ENCODE data around the gene DNAH17.

The DNAH17 gene

GRCh38 chr17:78428836-78429617 lies 148.2 kb downstream of the DNAH17 start:
- DNase-seq (ENCODE audit: low read depth): no peak

- no peak for DNase-seq (ENCODE audit: low read depth)
These were observed 149.1 kb downstream of the DNAH17 start for GRCh38 chr17:78428025-78428575.

GRCh38 chr17:78427140-78427539 lies 150.1 kb downstream of the DNAH17 start:
- DNase-seq (ENCODE audit: low read depth): no peak

- no peak for DNase-seq (ENCODE audit: low read depth)
These were observed 150.8 kb downstream of the DNAH17 start for GRCh38 chr17:78426293-78426879.

GRCh38 chr17:78425429-78425828 lies 151.8 kb downstream of the DNAH17 start:
- DNase-seq (ENCODE audit: low read depth): no peak

GRCh38 chr17:78423961-78424675 lies 153.1 kb downstream of the DNAH17 start:
- DNase-seq (ENCODE audit: low read depth): no peak

GRCh38 chr17:78422872-78423588 lies 154.2 kb downstream of the DNAH17 start:
- no peak for DNase-seq (ENCODE audit: low read depth)

GRCh38 chr17:78422267-78422605 lies 155.0 kb downstream of the DNAH17 start:
- DNase-seq (ENCODE audit: low read depth): no peak

- peak; percentile 55 for DNase-seq (ENCODE audit: low read depth)
These were observed 155.5 kb downstream of the DNAH17 start for GRCh38 chr17:78421534-78422266.

GRCh38 chr17:78421084-78421533 lies 156.1 kb downstream of the DNAH17 start:
- no peak for DNase-seq (ENCODE audit: low read depth)

- no peak for DNase-seq (ENCODE audit: low read depth)
These were observed 157.0 kb downstream of the DNAH17 start for GRCh38 chr17:78419970-78420815.

- no peak for DNase-seq (ENCODE audit: low read depth)
These were observed 158.7 kb downstream of the DNAH17 start for GRCh38 chr17:78418326-78419026.

GRCh38 chr17:78417531-78417909 lies 159.7 kb downstream of the DNAH17 start:
- DNase-seq (ENCODE audit: low read depth): no peak

- no peak for DNase-seq (ENCODE audit: low read depth)
These were observed 160.2 kb downstream of the DNAH17 start for GRCh38 chr17:78416791-78417530.

- DNase-seq (ENCODE audit: low read depth): no peak
These were observed 161.1 kb downstream of the DNAH17 start for GRCh38 chr17:78415821-78416711.

- peak; percentile 28 for DNase-seq (ENCODE audit: low read depth)
These were observed 162.7 kb downstream of the DNAH17 start for GRCh38 chr17:78414178-78415162.

- DNase-seq (ENCODE audit: low read depth): no peak
These were observed 164.8 kb downstream of the DNAH17 start for GRCh38 chr17:78412403-78412802.
